HG02870 (cell line): ENCODE data around the gene BARX2.

Experiments
- ATAC-seq: cut with Tn5 transposase; IDR thresholded peaks from one replicate; pipeline ENCODE4 v1.9.1; 2021; ENCODE audit warnings: mild to moderate bottlenecking, moderate library complexity; ENCODE audit not compliant: unreplicated experiment

Gene BARX2

DNA sequence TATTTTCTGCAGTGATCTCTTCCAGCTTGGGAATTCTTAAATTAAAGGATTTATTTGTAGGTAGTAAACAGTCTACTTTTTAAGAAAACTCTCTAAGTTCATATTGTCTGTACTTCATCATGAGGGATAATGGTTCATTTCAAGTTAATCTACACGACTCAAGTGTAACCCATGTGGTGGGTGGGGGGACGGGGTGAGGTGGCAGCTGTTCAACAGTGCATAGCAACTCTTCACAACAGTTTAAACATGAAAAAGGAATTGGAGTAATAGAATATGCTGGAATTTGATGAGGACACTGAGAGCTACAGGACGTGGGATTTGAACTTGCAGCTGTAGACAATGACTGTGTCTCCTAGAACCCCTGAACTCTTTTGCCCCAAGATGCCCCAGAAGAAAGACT is 20.8 kb downstream of the BARX2 start:
- ATAC-seq, result no peak

DNA sequence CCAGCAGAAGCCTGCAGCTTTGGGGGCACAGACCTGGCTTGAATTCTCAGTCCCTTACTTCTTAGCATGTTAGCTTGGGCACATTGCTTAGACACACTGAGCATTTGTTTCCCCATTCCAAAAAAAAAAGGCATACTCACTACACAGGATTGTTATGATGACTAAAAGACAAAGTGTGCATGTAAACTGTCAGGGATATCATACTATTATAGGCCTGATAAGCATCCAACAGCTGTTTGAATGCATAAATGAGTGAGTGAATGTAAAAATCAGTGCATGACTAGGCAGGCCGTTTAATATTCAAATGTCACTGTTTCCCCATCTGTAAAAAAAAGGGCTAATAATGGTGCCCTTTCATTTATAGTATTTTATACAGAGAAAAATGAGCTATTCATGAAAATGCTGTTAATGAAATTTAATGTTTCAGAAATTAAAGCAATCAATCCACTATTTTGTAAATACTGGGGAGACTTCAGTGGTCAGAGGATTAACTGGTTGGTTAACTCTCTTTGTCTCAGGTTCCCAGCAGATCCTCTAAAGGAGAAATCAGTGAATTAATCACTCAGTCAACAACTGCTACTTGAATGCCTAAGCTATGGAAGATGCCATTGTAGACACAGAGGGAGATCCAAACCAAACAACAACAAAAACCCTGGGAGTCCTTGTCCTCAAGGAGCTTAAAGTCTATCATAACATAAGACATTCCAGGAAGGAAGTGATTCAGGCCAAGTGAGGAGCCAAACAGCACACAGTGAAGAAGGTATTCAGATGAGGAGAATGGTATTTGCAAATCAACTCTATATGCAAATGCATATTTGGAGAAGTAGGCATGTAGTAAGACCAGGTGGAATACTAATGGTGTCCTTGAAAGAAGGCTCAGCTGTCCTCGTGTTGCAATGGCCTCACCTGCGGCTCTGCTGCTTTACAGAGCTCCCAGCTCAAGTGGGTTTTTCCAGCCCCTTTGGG is 26.8 kb downstream of the BARX2 start:
- no peak for ATAC-seq

DNA sequence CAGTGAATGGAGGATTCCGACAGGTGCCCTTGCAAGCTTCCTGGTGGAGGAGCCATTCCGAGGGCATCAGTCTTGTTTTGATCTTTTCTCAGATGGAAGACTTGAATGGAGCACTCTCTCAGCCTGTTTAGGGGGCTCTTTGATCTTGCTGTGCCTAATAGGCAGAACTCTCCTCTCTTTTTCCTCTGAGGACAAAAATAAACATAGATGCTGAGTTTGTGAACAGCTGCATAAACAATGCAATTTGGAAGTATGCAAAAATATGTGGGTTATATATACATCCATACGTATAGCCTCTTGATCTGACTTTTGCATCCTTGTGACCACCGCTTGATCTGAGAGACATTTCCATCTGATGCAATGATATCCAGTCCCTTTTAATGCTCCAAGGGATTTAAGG is 29.1 kb downstream of the BARX2 start:
- ATAC-seq, result no peak

DNA sequence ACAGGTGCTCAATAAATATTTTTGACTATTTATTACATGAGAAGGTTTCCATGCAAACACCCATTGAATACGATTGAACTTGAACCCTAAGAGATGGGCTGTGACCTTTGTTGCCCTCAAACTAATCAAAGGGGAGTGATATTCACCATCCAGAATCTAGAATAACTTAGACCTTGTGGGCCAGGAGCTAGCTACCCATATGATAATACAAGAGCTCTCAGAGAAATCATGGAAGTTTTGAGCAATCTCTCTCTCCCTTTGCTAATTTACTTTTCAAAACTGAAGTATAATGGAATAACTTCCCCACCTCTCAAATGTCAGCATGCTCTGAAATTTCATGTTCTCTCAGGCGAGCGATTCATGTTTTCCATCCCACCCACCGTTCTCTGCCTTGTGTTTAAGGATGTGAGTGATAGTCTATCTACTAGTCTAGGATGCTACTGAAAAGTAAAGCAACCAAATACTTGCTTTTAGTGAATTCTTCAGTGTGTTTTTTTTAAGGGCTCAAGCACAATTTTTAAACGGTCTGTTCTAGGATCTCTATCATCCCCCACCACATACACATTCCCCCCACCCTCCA is 33.3 kb downstream of the BARX2 start:
- ATAC-seq, result no peak

DNA sequence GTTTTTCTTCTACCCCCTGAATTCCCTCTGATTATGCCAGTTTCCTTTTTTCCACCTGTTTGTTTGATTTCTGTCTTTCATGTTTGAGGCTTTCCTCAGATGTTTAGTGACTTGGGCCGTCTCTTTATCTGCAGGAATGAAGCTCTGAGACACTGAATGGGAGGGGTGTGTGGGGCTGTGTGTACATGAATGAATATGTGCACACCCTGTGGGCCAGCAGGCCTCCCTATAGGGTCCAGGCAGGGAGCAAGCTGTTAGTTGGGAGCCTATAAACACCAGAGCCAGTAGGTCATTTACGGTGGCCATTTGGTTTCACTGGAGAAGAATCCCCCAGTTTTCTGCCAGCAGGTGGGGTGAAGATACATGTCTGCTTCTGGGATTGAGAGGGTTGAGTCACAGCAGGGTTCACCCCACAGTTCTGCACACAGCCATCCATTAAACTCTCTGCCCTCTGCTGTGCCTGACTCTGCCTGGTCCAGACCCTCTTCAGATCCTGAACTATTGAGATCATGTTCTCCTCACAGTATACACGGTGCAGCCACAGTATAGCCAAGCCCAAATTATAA is 34.8 kb downstream of the BARX2 start:
- ATAC-seq, result no peak

DNA sequence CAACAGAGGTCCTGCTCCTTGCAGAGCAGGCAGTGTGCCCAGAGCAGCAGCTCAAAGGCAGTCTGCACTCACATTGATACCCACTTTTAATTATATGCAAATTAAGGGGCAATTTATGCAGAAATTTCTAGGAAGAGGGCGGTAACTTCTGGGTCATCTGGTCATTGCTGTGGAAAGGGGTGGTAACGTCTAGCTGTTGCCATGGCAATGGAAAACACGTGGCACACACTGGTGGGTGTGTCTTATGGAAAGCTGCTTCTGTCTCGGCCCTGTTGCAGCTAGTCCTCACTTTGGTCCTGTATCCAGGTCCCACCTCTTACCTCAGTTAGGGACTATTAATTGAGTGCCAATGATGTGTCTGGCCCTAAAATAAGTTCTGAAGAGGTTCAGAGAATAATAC is 36.8 kb downstream of the BARX2 start:
- no peak for ATAC-seq

DNA sequence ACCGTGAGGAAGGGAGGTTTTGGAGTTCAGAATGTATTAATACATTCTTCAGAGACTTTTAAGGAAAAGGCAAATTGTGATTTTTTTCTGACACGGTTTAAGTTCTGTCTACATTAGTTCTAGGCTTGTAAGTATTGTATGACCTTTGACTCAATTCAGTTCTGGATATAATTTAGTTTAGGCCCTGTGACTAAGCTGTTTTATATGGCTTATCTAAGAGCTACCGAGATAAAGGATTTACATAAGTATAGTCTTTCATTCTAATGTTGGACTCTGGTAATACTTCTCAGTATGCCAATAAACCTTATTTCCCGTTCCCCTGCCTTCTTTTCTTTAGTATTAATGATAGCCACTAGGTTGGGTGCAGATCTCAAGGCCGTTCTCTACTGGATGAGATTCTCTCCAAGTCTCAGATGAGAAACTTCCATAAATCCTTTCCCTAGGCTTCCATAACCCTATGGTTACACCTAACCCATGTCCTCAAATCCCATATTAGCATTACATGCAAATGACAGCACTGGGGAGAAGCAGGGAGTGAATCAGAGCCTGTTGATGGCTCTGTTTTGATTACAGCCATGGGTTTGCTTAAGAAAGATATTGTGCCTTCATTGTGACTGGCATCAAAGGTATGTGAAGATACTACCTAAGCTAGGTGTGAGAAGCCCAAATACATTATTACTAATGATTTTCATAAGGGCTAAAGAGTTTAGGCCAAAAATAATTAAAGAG is 38.7 kb downstream of the BARX2 start:
- ATAC-seq, result no peak

DNA sequence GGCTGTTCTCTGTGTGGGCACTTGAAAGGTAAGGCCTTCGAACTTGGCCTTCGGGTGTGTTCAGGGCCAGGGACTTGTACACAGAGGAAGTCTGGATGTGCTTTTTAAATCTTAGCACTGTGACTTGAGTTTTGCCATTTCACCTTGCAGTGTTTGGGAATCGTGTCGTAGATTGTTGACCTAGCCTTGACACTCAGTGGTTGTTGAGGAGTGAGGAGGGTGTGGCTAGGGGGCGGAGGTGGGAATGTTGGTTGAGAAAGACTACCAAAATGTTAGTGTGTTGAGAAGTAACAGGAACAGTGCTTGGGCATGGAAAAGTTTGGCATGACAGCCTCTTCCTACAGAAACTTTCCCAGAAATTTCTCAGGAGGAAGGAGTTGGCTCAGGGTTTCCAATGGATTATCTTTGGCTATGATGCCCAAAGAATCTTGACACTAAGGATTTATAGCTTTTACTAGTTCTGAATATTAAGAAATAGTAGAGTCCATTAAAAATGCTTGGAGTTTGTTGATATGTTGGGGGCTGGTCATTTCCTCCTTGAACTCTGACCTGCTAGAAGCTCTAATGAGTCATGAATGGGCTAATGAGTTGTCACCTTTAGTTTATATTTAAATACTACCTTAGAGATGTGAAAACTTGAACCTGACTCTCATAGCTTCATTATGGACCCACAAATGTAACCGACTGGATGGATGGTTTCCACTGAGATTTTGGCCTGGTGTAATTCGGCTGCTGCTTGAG is 40.6 kb downstream of the BARX2 start:
- ATAC-seq, result no peak

DNA sequence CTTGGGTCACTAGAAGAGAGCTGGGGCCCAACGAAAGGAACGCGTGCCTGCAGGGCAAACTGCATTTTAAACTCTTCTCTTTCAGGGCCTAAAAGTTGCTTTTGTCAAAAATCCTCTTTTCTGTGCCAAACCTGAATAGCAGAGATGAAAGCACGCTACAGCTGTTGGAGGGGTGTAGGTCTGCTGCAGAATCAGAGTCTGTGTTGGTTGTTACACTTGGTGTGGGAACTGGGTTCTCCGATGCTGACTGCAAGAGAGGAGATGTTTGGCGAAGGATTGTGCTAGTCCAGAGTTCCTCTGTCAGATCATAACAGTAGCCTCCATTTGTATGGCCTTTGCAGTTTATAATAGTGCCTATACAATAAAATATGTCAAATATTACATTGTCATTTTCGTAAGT is 41.8 kb downstream of the BARX2 start:
- peak; percentile 20 for ATAC-seq

DNA sequence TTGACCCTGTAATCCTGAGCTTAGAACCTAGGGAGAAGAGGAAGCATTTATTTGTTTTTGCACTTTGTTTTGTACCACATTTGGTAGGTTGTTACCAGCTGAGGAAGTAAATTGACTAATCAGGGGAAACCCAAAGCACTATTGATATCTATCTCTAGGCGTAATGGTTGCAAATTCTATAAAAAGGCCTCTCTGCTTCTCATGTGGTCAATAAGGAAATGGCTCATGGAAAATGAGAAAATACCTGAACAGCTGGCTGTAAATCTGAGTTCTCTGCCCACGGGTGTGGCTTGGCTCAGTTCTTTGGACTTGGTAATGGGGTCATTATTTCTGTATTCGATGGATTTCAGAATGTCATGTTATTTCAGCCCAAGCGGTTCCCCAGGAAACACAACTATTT is 42.4 kb downstream of the BARX2 start:
- peak; percentile 89 for ATAC-seq

DNA sequence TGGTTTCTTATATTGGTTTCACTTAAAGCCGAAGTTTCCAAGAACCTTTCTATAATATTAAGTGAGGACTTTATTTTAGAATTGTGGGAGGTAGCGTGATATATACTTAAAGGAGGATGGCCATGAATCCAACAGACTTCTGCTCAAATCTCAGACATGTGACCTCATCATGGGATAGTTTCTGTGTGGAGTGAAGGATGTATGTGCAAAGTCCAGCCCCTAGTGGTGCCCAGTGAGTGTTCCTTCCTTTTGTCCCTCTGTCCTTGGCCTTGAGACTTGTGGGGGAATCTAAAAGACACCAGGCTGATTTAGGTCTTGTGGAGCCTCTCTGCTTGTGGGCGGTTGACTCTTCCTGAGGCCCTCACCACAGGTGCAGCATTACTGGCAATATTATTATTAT is 43.7 kb downstream of the BARX2 start:
- ATAC-seq, result no peak

DNA sequence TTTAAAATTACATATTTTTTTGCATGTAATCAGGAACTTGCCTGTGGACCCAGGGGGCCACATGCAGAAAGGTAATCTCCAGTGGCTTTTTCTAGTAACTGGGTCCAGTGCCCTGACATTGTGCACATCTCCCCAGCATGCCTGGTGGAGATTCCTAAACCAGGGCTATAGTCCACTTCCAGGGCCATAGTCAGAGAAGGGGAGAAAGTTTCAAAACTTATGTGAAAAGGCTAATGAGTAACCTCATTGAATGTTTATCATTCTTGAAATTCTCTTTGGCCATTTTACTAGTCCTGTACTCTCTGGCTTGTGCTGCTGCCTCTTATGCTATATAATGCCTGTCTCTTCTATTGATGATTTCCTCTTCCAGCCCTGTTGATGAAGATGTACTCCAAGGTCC is 47.8 kb downstream of the BARX2 start:
- no peak for ATAC-seq

DNA sequence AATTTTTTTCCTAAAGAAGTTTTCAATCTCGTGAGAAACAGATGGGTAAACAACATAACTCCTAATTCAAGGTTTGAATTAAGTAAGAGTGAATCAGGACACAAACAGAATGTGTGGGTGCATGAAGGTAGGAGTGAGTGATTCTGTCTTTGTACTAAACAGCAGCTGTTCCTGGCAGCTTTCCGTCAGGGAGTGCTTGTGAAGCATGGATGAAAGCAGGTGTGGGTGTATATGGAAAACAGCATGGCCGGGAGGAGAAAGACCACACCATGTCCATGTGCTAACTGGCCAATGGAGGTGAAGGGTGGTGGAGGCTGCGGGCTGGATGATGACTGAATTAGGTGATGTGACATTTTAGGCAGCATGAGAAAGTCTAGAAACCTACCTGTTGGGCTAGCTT is 49.6 kb downstream of the BARX2 start:
- no peak for ATAC-seq

DNA sequence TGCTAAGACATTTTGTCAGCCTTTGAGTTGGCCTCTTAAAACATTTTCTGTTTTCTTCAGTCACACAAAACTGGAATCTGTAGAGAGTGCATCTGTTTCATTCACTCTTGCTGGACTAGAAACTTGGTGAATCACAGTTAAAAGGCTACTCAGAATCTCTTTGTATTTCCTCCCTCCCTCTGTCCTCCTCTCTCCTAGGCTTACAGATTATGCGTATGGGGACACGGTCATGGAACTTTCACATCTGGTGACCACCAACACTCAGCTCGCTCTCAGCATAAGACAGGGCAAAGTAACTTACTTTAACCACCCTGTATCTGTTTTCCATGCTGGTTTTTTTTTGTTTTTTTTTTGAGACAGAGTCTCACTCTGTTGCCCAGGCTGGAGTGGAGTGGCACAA is 50.4 kb downstream of the BARX2 start:
- ATAC-seq, result no peak

DNA sequence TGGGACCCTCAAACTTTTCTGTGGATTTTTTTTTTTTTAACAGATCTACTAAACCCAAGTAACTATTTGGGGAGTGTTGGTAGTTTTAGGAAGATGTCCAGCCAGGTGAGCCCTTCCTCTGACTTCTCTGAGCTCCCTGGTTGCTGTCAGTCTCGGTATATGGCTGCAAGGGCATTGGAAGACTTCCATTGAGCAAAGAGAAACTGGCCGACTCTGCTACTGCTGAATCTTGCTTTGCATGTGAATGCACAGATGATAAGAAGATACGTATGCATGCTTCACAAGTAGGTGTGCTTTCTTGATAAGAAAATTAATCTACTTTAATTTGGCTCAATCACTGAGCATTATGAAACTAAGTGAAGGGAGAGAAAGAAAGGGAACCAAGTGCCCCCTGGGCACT is 51.1 kb downstream of the BARX2 start:
- ATAC-seq, result no peak

DNA sequence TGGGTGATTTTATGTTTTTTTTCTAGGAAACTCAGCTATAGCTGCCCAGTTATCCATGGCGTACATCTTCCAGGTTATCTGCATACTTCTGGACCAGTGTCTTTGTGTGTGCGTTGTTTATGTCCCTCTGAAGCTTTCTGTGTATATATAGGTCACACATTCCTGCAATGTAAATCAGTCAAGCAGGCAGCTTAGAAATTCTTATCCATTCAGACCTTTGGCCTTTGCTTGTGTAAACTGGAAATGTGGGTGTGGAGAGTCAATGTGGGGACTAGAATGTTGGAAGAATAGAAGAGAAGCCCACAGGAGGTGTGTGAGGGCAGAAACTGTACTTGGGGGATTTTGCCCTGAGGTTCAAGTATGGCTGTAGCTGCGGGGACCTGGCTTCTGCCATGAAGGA is 51.7 kb downstream of the BARX2 start:
- no peak for ATAC-seq

DNA sequence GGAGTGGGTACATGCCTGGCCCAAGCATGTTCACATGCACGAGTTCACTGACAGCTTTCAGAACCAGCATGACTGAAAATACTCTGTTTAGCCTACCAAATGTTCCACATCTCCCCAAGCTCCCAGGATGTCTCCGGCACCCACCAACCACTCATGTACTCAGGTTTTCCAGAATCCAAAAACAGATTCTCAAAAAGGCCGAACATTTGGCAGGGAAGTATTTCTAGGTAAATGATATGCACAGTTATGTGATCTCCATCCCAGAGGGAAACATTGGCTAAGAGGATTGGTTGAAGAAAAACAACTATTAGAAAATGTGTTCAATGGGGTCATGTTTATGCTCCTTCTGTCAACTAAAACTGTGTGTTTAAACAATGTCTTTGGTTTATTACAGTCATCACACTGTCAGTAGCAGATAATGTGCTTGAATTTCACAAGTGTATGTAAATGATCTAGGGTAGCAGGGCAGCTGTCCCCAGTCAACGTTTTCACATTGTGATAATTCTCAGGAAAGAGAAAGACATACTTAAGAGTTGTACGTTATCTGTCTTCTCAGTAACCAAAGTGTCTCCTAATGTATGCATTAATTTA is 52.3 kb downstream of the BARX2 start:
- no peak for ATAC-seq

DNA sequence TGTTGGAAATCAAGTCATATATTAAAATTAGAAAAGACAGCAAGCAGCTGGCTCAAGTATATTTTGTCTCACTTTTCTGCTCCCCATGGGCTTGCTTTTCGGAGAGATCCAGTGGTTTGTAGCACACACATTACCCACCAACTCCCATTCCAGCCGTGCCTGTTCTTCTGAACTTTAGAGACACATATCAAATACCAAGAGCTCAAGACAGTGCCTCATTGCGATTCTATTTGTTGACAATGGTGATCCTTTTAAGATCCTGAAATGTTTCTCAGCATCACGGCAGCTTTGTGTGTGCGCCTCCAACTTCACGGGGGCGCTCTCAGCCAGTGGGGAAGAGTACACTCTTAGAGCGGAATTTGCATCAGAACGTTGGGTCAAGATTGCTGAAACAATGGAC is 52.9 kb downstream of the BARX2 start:
- ATAC-seq, result no peak

DNA sequence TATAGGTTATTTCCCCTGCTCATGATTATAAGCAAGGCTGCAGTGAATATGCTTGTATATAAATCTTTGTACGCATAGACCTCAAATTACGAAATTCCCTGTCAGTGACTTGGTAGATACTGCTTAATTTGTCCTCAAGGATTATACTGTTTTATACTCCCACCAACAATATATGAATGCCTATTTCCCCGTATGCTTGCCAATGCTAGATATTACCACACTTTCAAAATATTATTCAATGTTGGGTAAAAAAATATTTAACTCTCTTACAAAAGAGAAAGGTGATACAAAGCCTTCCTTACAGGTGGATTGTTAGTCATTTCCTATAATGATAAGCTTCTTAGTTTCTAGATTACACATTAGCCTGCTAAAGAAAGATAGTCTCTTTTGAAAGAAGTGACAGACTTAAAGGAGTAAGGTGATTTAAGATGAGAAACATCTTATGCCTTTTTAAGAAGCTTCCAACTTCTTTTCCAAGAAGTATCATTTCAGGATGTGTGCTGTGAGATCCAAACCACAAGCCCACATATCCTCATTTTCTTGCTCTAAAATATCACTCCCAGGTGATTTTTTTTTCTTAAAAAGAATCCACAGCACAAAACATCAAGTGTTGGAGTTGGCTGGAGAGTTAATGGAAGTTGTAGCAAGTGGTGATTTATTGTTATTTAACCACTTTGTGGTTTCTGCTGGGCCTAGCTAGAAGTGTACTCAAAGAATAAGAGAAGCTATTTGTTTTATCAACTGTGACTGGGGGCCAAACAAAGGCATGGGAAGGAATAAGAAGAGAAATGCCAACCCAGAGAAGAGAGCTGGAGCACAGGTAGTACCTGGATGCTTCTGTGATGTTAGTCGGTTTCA is 59.2 kb downstream of the BARX2 start:
- no peak for ATAC-seq
